ENCODE data around the gene FCSK.
"Not testable (repeated sequence)": the region's sequence is repeated elsewhere in the genome, so short reads cannot be mapped to it uniquely, and the experiment has no call there.

The FCSK gene

DNA sequence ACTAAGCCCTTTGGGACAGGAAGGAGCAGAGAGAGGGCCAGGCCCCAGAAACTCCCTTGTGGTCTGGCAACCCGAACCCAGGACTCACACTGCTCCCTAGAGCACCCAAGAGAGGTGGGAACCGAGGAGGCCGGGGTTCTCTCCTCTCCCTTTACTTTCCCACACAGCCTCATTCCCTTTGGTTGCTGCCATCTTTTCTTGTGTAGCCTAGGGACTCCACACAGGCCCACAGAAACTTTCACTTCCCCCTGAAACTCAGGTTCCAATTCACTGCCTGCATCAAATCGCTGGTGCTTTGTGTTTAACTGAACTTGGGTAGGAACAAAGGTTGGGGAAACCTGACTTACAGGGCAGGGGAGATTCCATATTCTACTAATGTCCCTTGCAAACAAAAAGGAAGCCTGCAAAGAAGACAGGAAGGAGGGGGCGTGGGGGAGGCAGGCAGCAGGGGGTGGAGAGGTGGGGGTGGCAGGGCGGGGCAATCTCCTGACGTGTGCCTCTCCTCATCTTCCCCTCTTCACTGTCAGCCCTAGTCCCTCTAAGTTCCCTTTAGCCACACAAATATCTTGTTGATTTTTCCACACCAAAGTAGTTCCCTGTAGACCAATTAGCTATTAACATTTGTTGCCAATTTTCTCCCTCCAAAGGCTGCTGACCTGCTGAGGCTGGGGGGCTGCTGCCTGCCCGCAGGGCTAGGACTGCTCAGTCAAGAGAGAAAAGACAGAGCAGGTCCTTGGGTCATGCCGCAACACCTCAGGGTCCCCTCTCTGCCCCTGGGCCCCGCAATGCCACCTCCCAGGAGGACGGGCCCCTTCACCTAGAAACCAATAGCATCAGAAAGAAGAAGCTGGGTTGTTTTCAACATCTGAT is 23.5 kb upstream of the FCSK start:
- in situ Hi-C loops (cut with MboI; ENCODE audit: low sequenced_read_pairs), result no loop called here

DNA sequence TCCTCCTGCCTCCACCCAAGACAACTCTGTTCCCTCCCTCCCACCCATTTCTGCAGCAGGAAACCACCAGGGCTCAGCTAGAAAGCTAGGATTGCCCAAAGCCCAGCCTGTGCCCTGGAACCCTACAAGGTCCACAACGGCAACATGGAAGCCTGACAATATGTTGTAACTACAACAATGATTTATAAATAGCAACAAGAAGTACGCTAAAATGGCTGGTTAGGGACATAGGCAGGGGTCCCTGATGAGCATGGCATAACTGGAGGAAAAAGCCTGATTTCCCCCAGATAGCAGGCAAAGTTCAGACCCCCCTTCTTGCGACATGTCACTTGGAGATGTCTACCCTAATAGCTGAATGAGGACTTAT is 22.1 kb upstream of the FCSK start:
- in situ Hi-C loops (cut with MboI; ENCODE audit: low sequenced_read_pairs), result no loop called here

DNA sequence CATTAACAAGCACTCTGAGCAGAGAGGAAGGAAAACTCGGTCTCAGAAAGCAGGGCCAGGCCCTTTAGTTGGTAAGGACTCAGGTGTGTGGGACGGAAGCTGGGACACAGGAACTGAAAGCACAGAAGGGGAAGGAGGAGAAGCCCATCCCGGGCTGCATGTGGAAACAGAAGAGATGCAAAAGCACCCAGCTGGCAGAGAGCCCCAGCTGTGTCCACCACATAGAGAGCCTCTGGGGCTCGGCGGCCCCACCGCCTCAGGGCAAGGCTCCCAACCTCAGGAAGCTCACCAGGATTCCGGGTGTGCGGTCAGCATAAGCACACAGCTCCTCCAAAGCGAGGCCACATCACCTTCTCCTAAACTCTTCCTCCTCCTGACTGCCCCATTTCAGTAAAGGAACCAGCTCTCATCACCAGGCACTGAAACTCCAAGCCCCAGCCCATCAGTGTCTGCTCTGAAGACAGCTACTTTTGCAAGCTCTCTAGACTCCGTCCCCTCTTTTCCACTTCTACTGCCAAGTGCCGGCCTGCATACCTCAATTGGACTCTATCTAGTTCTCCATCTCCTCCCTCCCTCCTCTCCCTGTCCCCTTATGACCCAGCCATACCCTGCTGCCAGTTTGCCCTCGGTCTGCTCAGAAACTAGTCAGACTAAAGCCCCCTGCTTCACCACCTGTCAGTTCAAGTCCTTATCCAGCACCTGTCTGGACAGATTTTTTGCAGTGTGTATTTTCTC is 21.5 kb upstream of the FCSK start:
- in situ Hi-C loops (cut with MboI; ENCODE audit: low sequenced_read_pairs), result no loop called here

DNA sequence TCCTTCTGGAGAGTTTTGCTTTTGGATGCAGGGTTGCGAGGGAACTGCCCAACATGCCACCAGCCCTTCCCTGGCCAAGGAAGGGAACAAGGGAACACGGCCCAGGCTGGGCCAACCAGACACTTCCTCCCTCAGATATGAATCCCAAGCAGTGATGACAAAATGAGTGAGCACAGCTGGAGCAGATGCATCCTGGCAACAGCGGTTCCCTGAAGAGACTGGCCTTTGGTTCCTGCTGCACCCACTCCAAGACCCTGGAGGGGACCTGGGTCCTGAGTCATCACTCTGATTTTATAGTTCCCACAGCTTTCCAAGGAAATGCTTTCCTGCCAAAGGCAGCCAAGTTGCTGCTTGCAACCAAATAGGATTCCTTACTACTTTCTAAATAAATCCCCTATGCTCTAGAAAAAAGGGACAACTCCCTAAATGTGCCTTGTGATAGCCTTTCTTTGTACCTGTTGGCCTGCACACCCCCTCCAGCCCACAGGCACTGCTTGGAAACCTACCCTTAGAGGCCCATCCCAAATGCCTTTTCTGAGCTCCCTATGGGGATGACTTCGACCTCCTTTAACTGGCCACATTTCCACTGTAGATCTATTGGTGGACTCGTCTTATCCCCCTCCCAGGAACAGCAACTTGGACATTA is 20.8 kb upstream of the FCSK start:
- in situ Hi-C loops (cut with MboI; ENCODE audit: low sequenced_read_pairs), result no loop called here

DNA sequence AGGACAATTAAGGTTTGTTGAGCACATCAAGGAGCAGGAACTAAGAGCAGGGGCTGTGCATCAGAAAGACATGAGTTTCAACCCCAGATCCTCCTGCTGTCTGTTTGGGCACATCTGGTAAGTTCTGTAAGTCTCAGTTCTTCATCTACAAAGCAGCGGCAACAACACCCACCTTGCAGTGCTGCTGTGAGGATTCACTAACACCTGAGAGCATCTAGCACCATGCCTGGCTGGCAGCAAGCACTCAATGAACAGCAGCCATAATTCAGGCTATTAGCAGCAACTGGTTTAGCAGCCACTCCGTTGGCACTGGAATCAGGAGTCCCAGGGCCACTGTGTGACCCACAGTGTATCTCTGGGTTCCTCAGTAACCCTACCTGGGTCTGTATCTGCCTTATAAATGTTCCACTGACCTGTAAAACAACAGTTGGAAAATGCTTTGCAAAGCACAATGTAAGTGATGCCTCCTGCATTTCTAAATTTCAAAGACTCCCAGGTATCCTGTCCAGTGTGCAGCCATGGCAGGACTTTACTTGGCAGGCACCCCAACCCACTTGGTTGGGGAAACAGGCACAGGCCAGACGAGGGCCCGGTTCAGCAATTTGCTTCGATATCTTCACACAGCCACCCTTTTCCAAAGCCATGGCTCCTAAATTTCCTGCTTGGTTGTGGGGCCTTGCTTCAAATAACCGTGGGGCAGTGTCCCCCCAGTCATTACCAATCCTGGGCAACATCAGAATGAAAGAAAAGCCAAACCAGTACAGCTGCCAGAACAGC is 19.7 kb upstream of the FCSK start:
- in situ Hi-C loops (cut with MboI; ENCODE audit: low sequenced_read_pairs), result no loop called here

DNA sequence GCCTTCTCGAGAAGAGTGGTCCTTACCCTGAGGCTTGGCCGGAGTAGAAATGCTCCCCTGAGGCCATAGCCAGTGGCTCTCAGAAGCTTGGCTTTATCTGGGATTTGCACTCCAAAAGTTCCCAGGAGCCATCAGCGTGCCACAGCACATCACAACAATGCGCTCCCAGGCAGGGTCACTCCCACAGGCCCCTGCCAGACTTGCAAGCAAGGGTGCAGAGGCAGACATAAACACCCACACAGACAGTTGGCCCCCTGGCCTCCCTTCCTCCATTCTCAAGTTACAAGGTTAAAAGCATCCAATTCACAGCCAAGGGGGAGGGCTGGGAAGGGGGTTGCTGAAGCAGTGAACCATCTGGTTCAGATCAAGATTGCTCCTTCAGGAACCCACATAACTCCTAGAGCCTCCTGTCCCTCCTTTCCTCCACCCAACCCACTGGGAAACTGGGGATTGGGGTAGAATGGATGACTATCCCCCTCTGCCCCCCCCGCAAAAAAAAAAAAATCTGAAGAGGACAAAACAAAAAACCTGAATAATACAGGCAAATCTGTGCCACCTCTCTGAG is 17.3 kb upstream of the FCSK start:
- in situ Hi-C loops (cut with MboI; ENCODE audit: low sequenced_read_pairs), result no loop called here

DNA sequence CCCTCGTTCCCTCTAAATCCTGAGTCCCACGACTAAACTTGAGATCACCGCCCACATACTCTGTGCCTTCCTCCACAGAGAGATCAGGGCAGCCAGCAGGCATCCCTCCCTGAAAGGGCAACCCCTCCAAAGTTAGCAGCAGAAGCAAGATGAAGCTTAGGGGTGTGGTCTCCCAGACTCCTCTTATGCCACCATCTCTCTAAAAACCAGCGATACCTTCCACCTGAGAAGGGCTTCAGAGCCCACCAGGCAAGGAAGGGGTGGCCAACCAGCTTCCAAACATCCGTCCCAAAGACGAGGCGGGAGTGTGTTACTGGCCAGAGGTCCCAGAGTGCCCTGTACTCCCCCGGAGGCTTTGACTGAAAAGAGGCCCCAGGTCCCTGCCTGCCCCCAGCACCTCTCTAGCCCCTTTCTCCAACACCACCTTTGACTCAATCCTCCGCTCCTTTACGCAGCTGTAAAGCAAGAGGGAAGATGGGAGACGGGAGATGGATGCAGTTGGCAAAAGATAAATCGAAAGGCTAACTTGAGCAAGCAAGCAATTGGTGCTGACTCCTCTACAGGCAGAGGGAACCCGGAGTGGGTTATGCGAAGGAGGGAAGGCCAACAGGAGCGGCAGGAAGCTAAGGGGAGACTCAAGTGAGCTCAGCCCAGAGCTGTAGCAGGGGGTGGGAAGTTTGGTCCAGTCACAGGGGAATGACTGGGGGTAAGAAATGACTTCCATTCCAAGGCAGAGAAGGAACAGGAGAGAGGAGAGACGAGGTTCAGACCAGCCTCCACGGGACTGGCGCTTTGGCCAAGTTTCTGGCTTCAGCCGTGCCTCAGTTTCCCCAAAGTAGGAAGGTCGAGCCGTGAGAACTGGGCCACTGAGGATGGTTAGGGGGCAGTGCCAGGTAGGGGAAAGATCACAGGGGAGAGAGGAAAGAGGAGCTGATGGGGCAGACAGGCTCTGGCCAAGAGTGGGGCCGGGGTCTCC is 16.5 kb upstream of the FCSK start:
- in situ Hi-C loops (cut with MboI; ENCODE audit: low sequenced_read_pairs), result no loop called here

DNA sequence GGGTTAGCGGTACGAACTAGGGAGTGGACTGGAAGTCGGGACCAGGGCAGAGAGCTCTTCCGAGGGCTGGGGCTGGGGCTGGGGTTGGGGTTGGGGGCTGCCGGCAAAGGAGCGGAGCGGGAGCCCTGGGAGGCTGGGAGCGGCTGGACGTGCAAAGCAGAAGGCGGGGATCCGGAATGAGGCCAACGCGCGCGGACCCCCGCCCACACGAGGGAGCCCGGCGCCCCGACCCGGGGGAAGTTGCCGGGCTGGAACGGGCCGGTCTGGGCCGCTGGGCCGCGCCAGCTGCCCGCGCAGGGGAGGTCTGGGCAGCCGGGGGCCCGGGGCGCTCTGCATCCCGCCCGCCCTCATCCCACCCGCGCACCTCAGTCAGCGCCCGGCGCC is 15.8 kb upstream of the FCSK start:
- in situ Hi-C loops (cut with MboI; ENCODE audit: low sequenced_read_pairs), result no loop called here

DNA sequence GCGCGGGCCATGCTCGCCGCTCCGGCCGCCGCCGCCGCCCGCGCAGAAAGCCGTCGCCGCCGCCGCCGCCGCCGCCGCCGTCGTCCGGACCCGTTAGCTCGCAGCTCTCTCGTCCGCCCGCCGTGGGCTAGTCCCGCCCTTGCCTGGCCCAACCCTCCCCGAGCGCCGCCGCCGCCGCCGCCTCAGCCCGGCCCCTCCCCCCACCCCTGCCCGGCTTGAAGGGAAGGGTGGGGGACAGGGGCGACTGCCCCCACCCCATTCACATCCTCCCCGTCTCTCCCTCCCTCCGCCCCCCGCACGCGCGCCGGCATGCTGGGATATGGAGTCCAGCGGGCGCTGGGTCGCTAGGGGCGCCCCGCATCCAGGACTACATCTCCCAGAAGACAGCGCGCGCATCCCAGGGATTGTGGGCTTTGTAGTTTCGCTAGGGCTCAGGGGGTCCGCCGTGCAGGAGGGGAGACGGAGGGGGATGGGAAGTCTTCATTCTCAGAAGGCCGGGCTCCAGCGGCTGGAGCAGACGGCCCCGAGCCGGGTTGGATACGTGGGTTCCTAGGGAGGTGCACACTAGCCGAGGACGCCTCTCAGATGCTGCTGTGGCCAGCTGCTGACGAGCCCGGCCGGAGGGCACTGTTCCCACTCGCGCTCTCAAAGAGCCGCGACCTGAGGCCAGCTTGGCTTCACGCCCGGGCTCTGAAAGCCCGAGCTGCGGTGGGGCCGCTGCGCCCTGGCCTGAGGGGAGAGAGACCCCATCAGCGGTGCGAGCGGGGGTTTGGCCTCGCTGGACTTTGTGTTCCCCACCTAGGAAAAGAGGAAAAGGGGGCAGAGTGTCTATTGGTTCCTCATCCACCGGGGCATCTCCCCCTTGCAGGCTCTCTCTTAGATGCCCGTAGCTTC is 15.2 kb upstream of the FCSK start, which contains the start of gene ST3GAL2:
Gene ST3GAL2, minus strand, starts transcription at position 132 of the 894 bp plus-strand sequence. CDS start 40,570 bp downstream, outside the sequence.
- in situ Hi-C loops (cut with MboI; ENCODE audit: low sequenced_read_pairs), result no loop called here

DNA sequence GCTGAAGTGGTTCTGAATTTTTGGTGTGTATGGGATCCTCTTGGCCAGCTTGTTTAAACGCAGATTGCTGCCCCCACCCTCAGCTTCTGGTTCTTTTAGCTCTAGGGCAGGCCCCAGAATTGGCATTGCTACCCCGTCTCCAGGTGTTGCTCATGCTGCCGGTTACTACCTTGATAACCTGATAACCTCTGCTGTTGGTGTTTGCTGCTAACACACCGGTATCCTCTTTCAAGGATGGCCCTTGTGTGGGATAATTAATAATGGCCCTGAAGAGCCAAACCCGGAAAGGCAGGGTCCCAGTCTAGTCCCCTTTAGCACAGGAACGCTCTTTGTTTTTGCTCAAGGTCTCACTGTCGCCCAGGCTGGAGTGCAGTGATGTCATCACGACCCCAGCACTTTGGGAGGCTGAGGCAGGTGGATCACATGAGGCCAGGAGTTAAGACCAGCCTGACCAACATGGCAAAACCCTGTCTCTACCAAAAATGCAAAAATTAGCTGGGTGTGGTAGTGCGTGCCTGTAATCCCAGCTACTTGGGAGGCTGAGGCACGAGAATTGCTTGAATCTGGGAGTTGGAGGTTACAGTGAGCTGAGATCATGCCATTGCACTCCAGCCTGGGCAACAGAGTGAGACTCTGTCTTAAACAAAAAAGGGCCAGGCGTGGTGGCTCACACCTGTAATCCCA is 14.2 kb upstream of the FCSK start:
- in situ Hi-C loops (cut with MboI; ENCODE audit: low sequenced_read_pairs), result no loop called here

DNA sequence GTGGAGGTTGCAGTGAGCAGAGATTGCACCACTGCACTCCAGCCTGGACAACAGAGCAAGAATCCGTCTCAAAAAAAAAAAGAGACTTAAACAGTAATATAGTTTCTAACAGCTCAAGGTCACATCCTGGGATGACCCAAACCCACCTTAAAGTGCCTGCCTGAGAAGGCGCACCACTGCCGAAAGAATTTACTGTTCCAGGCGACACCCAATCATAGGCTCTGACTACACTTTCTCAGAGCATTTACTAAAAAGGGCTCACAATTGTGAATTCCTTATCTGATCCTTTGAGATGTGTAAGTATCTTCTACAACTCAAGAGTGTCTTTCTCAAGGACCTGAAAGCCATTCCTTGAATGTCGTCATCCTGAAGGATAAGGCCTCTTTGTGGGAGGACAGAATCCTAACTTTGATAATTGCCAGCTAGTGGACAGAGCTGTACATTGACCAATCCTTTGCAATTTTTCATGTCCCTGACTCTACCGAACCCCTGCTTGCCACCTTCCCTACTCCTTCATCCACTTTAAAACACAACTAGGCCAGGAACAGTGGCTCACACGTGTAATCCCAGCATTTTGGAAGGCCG is 12.9 kb upstream of the FCSK start:
- in situ Hi-C loops (cut with MboI; ENCODE audit: low sequenced_read_pairs), result no loop called here

DNA sequence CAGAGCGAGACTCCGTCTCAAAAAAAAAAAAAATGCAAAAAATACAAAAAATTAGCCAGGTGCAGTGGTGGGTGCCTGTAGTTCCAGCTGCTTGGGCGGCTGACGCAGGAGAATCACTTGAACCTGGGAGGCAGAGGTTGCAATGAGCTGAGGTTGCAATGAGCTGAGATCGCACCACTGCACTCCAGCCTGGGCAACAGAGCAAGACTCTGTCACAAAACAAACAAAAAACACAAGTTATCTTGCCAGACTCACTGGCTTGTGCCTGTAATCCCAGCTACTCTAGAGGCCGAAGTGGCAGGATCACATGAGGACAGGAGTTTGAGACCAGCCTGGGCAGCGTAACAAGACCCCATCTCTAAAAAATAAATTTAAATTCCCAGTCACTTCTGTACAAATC is 12.1 kb upstream of the FCSK start:
- in situ Hi-C loops (cut with MboI; ENCODE audit: low sequenced_read_pairs), result no loop called here

DNA sequence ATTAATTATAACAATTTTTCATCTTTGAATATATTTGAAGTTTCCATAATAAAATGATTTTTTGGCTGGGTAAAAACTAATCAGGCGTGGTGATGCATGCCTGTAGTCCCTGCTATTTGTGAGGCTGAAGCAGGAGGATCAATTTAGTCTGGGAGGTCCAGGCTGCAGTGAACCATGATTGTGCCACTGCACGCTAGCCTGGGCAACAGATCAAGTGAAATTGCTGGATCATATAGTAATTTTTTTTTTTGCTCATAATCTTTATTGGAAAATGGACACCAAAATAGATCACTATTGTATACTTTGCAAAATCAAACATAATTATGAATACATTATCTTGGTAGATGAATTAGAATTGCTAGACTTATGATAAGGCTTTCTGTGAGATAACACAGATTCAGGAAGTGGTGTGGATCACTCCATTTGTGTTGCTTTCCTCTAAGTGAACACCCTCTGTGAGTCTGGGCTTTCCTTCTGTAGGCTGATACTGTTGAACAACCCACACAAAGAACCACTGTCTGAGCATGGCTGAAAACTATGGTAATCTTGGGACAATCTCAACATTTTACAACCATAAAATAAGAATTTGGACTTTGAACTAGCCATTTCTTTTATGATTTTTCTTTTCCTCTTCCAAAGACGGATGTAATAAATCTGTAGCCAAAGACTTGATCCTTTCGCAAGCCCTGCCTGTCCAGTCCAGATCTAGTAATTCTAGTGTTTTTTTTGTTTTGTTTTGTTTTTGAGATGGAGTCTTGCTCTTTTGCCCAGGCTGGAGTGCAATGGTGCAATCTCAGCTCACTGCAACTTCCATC is 9.9 kb upstream of the FCSK start:
- in situ Hi-C loops (cut with MboI; ENCODE audit: low sequenced_read_pairs), result no loop called here

DNA sequence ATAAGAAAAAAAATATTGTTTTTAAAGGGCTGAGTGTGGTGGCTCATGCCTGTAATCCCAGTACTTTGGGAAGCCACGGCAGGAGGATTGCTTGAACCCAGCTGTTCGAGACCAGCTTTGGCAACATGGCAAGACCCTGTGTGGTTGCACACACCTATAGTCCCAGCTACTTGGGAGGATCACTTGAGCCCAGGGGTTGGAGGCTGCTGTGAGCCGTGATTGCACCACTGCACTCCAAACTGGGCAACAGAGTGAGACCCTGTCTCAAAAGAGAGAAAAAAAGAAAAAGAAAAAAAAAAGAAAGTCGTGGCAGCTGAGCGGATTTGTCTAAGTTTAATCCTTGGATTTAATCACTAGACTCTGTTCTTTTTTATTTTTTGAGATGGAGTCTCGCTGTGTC is 6.3 kb upstream of the FCSK start:
- in situ Hi-C loops (cut with MboI; ENCODE audit: low sequenced_read_pairs), result no loop called here

DNA sequence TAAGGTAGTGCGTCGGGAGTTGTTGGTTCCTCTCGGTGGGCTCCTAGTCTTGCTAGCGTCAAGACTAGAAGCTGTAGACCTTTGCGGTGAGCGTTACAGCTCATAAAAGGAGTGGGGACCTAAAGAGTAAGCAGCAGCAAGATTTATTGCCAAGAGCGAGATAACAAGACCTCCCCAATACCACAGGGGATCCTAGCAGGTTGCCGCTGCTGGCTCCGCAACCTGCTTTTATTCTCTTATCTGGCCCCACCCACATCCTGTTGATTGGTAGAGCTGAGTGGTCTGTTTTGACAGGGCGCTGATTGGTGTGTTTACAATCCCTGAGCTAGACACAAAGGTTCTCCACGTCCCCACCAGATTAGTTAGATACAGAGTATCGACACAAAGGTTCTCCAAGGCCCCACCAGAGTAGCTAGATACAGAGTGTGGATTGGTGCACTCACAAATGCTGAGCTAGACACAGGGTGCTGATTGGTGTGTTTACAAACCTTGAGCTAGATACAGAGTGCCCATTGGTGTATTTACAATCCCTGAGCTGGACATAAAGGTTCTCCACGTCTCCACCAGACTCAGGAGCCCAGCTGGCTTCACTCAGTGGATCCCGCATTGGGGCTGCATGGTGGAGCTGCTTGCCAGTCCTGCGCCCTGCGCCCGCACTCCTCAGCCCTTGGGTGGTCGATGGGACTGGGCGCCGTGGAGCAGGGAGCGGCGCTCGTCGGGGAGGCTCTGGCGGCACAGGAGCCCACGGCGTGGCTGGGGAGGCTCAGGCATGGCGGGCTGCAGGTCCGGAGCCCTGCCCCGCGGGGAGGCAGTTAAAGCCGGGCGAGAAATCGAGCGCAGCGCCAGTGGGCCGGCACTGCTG is 4.0 kb upstream of the FCSK start:
- in situ Hi-C loops (cut with MboI; ENCODE audit: low sequenced_read_pairs), result not testable (repeated sequence)

DNA sequence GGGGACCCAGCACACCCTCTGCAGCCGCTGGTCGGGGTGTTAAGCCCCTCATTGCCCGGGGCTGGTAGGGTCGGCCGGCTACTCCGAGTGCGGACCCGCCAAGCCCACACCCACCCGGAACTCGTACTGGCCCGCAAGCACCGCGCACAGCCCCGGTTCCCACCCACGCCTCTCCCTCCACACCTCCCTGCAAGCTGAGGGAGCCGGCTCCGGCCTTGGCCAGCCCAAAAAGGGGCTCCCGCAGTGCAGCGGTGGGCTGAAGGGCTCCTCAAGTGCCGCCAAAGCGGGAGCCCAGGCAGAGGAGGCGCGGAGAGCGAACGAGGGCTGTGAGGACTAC is 3.4 kb upstream of the FCSK start:
- in situ Hi-C loops (cut with MboI; ENCODE audit: low sequenced_read_pairs), result not testable (repeated sequence)
